ENCODE measurements around the gene NENF.

DNA sequence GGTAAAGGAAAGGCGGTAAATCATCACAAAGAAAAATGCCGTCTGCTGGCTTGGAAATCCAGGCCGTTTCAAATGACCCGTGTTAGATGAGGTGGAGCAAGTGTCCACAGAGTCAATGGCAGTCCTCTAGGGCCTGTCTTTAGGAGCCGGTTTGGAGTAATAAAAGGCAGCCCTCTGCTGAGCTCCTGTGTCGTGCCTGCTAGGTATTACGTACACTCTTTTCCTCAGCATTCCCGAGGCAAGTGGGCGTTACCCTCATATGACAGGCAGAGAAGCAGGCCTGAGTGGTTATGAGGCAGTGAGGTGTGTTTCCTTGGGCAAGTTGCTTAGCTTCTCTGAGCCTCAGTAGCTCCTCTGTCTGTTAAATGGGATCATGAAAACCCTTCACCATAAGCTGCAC is 7.7 kb downstream of the NENF start:
- TF ChIP-seq ZFP30 (CRISPR knock-in tag; IDR thresholded peaks at IDR 0.05) (no peak), CSDC2 (CRISPR knock-in tag; IDR thresholded peaks at IDR 0.05) (no peak), ZNF70 (CRISPR knock-in tag; IDR thresholded peaks at IDR 0.05) (no peak)
